GM18873 (cell line): ENCODE data around the gene TMEM250.

ENCODE experiments used
- ATAC-seq: cut with Tn5 transposase; IDR thresholded peaks from one replicate; pipeline ENCODE4 v1.9.1; 2021; ENCODE audit warnings: mild to moderate bottlenecking, moderate library complexity, moderate number of reproducible peaks; ENCODE audit not compliant: unreplicated experiment, low FRiP score

TMEM250 gene

GRCh38 chr9:136098210-136098609 lies 20.5 kb downstream of the TMEM250 start:
- ATAC-seq = no peak

- ATAC-seq = no peak
Measured at GRCh38 chr9:136096505-136097001, 22.1 kb downstream of the TMEM250 start.

GRCh38 chr9:136095070-136096058 lies 23.3 kb downstream of the TMEM250 start, which contains the start of gene NACC2:
Gene NACC2, minus strand, starts transcription at chr9:136095289. Its CDS starts 44,768 bp downstream, at chr9:136050521.
- no peak for ATAC-seq

- ATAC-seq = no peak
Measured at GRCh38 chr9:136093995-136094881, 24.4 kb downstream of the TMEM250 start.

- ATAC-seq = no peak
Measured at GRCh38 chr9:136093346-136093986, 25.2 kb downstream of the TMEM250 start.

- ATAC-seq = no peak
Measured at GRCh38 chr9:136092741-136093140, 25.9 kb downstream of the TMEM250 start.

GRCh38 chr9:136092353-136092650 lies 26.4 kb downstream of the TMEM250 start:
- ATAC-seq = no peak

GRCh38 chr9:136091582-136092352 lies 26.9 kb downstream of the TMEM250 start:
- no peak for ATAC-seq

GRCh38 chr9:136090768-136091581 lies 27.7 kb downstream of the TMEM250 start:
- no peak for ATAC-seq

GRCh38 chr9:136090056-136090735 lies 28.5 kb downstream of the TMEM250 start:
- no peak for ATAC-seq

GRCh38 chr9:136089697-136090045 lies 29.0 kb downstream of the TMEM250 start:
- no peak for ATAC-seq

- ATAC-seq = no peak
Measured at GRCh38 chr9:136088939-136089696, 29.6 kb downstream of the TMEM250 start.

- no peak for ATAC-seq
Measured at GRCh38 chr9:136088481-136088938, 30.2 kb downstream of the TMEM250 start.

GRCh38 chr9:136087741-136088480 lies 30.8 kb downstream of the TMEM250 start:
- no peak for ATAC-seq

- ATAC-seq = no peak
Measured at GRCh38 chr9:136086951-136087740, 31.5 kb downstream of the TMEM250 start.

- ATAC-seq = no peak
Measured at GRCh38 chr9:136086213-136086881, 32.3 kb downstream of the TMEM250 start.
